ENCODE data around the gene VSIG10L. TPM values are rescaled to one million over a fixed set of nuclear protein-coding genes. Genes with fewer than 3 reads are reported as not detected.

Gene VSIG10L
- total RNA-seq, 1 donor from 2014 or later: 0.92 TPM

DNA sequence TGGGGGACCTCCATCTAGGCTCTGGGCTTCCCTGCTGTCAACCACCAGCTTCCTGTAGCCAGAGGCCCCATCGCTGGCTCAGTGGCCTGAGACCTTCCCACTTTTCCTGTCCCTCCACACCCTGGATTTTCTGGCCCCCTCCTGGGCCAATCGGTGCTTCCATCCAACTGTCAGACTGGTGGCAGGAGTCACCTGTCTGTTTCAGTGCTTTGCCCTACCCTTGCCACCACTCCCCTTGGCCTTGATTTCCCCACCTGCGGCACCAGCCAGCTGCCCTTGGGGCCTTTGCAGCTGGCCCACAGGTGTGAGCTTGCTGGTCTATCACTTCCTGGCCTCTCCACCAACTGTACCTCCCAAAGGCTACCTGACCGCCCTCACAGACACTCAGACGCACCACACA lies 12.5 kb downstream of the VSIG10L start:
- DNase-seq (ENCODE audit: low read depth): no peak

GRCh38 chr19:51327066-51328001 lies 14.6 kb downstream of the VSIG10L start:
- peak overlapping the region; percentile 33 for H3K4me3 ChIP-seq (ENCODE audit: low read depth, low read length)
- TF ChIP-seq CTCF (conservative IDR thresholded peaks at IDR 0.05; ENCODE audit: low read depth, low read length): peak; percentile 13
- DNase-seq (ENCODE audit: low read depth): no peak

More for the DNA sequence above, 12.5 kb downstream of the VSIG10L start:
- TF ChIP-seq CTCF (conservative IDR thresholded peaks at IDR 0.05; ENCODE audit: low read depth, low read length): no peak
- H3K4me3 ChIP-seq (ENCODE audit: low read depth, low read length): no peak overlapping the region

- TF ChIP-seq CTCF (conservative IDR thresholded peaks at IDR 0.05; ENCODE audit: low read depth, low read length): no peak
- no peak for DNase-seq (ENCODE audit: low read depth)
Measured at GRCh38 chr19:51326216-51327065, 15.5 kb downstream of the VSIG10L start.

DNA sequence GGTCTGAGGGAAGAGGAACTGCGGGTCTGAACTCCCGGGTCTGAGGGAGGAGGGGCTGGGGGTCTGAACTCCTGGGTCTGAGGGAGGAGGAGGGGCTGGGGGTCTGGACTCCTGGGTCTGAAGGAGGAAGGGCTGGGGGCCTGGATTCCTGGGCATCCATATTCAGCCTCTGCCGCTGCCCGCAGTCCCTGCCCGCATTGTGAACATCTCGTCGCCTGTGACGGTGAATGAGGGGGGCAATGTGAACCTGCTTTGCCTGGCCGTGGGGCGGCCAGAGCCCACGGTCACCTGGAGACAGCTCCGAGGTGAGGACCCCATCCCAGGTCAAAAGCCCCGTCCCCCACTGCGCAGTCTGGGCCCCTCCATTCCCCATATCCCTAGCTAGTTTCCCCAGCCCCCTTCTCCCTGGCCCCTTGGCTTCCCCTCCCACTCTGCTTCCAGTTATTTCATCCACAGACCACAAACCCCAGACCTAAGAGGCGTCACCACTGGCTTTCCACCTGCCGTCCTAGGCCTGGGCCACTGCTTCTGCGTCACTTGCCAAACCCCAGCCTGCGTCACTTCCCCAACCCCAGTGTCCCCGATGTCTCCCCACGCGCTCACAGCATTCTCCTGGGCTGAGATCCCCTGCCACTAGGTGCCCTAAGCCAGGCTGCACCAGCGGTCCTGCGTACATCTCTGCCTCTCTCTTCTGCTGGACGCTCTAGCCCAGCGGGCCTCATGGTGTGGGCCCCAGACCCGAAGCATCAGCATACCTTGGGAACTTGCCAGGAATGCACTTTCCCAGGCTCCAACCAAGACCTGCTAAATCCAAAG lies 16.6 kb downstream of the VSIG10L start:
- no peak for TF ChIP-seq CTCF (conservative IDR thresholded peaks at IDR 0.05; ENCODE audit: low read depth, low read length)
- H3K4me3 ChIP-seq (ENCODE audit: low read depth, low read length): no peak overlapping the region
- DNase-seq (ENCODE audit: low read depth): no peak

More at GRCh38 chr19:51326216-51327065, 15.5 kb downstream of the VSIG10L start:
- no peak overlapping the region for H3K4me3 ChIP-seq (ENCODE audit: low read depth, low read length)

GRCh38 chr19:51324167-51324481 lies 17.8 kb downstream of the VSIG10L start:
- H3K4me3 ChIP-seq (ENCODE audit: low read depth, low read length): no peak overlapping the region
- no peak for DNase-seq (ENCODE audit: low read depth)
- TF ChIP-seq CTCF (conservative IDR thresholded peaks at IDR 0.05; ENCODE audit: low read depth, low read length): no peak

GRCh38 chr19:51323481-51324166 lies 18.3 kb downstream of the VSIG10L start:
- DNase-seq (ENCODE audit: low read depth): no peak
- TF ChIP-seq CTCF (conservative IDR thresholded peaks at IDR 0.05; ENCODE audit: low read depth, low read length): no peak
- H3K4me3 ChIP-seq (ENCODE audit: low read depth, low read length): no peak overlapping the region

Measured in epithelial cell of proximal tubule (primary cell).